CD4-positive, alpha-beta T cell treated with Interleukin-1 beta for 1 hour (primary cell): ENCODE results near the gene LIN7B.

Experiments used
- DNase-seq, 2 donors: peaks; one replicate each; pipeline ENCODE4 v3.0.0-alpha.2; 2020 to 2022

LIN7B gene

GRCh38 chr19:49097453-49098288 lies 16.5 kb upstream of the LIN7B start:
- peak; percentile 78 to 85 for DNase-seq

GRCh38 chr19:49098795-49099194 lies 15.4 kb upstream of the LIN7B start:
- DNase-seq: no peak

- DNase-seq: no peak
Observed at GRCh38 chr19:49101160-49101559, 13.0 kb upstream of the LIN7B start.

GRCh38 chr19:49102303-49102702 lies 11.9 kb upstream of the LIN7B start:
- DNase-seq: no peak

GRCh38 chr19:49103331-49104085 lies 10.7 kb upstream of the LIN7B start:
- DNase-seq: no peak

GRCh38 chr19:49104229-49104864 lies 9.8 kb upstream of the LIN7B start:
- DNase-seq: no peak

- DNase-seq: peak; percentile 62 to 70
Observed at GRCh38 chr19:49106648-49107135, 7.5 kb upstream of the LIN7B start.

GRCh38 chr19:49107625-49108459 lies 6.3 kb upstream of the LIN7B start:
- no peak for DNase-seq

GRCh38 chr19:49109051-49109450 lies 5.1 kb upstream of the LIN7B start:
- DNase-seq: no peak

- no peak for DNase-seq
Observed at GRCh38 chr19:49109569-49110233, 4.5 kb upstream of the LIN7B start.

- DNase-seq: no peak
Observed at GRCh38 chr19:49110567-49110966, 3.6 kb upstream of the LIN7B start.

GRCh38 chr19:49111218-49111998 lies 2.8 kb upstream of the LIN7B start:
- no peak for DNase-seq

GRCh38 chr19:49114630-49115363 lies 627 bp downstream of the LIN7B start:
- DNase-seq: peak; percentile 52 to 55

- peak in 1 of 2 donors; percentile 19 for DNase-seq
Observed at GRCh38 chr19:49116544-49116943, 2.4 kb downstream of the LIN7B start.

- DNase-seq: no peak
Observed at GRCh38 chr19:49117677-49118564, 3.8 kb downstream of the LIN7B start.

- DNase-seq: peak; percentile 96 to 97
Observed at GRCh38 chr19:49118565-49119410, 4.6 kb downstream of the LIN7B start, which contains the start of gene C19orf73. Gene C19orf73 (minus strand): TSS chr19:49119143. CDS start chr19:49119022, 121 bp downstream.

- DNase-seq: peak; percentile 12 to 35
Observed at GRCh38 chr19:49119411-49120324, 5.5 kb downstream of the LIN7B start, which contains the start of gene PPFIA3. Gene PPFIA3 (plus strand): TSS chr19:49119544. CDS start chr19:49127874, 8,330 bp downstream.
